Mononuclear cell (primary cell): ENCODE data around the gene AKAP8. TPM values are rescaled to one million over a fixed set of nuclear protein-coding genes. Genes with fewer than 3 reads are reported as not detected.

ENCODE experiments used
- H3K27me3 ChIP-seq: 2 replicates; pipeline ENCODE4 v1.6.0; 2011; ENCODE audit warnings: low read length, control low read depth; ENCODE audit not compliant: insufficient read depth
- H3K4me1 ChIP-seq: 2 replicates; pipeline ENCODE4 v1.5.1; 2011; ENCODE audit warnings: mild to moderate bottlenecking, low read length, control low read depth; ENCODE audit not compliant: insufficient read depth
- H3K4me3 ChIP-seq: 2 replicates; pipeline ENCODE4 v1.5.1; 2011; ENCODE audit warnings: mild to moderate bottlenecking, low read length, moderate library complexity
- H3K9me3 ChIP-seq: 2 replicates; pipeline ENCODE4 v1.5.1; 2011; ENCODE audit warnings: low read depth, mild to moderate bottlenecking, control low read depth, low read length
- total RNA-seq: library from RNA; depleted of rRNA; stranded (reverse); fragments of >200 nt; gene quantifications from one replicate; pipeline ENCODE4 v1.2.3, GENCODE V29; 2012

Gene AKAP8
- total RNA-seq, 1 donor: 57.5 TPM

DNA sequence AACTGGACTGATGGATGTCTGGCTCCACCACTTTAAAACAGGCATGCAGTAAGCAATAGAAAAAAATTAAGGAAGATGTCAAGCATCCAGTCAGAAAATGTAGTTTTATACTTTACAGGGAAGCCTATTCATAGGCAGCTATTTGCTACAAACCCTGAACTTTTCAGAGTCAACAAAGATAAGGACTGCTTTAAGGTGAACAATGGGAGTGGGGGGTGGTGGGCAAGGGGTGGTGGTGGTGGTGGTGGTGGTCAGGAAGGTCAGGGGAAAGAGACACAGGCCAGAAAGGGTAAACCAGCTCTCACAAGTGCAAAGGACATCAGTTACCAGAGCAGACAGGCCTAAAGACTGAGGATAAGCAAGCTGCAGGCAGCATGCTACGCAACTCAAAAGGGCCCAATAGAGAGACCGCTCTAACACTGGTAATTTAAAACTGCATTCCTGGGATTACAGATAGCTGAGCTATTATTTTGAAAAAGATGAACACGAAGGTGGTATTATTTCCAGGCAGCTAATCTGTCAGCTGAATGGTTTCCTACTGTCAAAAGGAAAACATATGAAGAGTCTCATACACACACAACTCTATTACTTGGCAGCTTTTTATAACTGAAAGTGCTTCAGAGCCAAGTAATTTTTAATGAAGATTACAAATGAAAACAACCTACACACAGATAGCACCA, 62.1 kb downstream of the AKAP8 start:
- no peaks in the 10 kb centered on the region for H3K27me3 ChIP-seq
- H3K9me3 ChIP-seq: no peaks in the 10 kb centered on the region
- H3K4me1 ChIP-seq: peaks cover 95% of the 10 kb centered on the region
- H3K4me3 ChIP-seq: no peak overlapping the region

DNA sequence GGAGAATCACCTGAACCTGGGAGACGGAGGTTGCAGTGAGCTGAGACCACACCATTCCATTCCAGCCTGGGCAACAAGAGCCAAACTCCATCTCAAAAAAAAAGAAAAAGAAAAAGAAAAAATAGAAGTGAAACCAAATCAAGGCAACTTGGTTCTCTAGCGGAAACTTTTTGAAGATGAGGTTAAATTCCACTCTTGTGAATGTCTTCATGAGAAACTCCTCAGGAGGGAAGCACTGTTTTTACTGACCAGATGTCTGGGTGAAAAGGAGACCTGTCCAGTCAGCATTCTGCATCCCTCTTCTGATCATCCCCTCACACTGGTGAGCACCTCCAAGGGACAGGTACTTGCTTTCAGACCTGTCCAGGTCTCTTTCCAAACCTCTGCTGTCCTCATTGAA, 63.1 kb downstream of the AKAP8 start:
- peaks cover 97% of the 10 kb centered on the region for H3K4me1 ChIP-seq
- no peaks in the 10 kb centered on the region for H3K27me3 ChIP-seq
- no peaks in the 10 kb centered on the region for H3K9me3 ChIP-seq
- no peak overlapping the region for H3K4me3 ChIP-seq

DNA sequence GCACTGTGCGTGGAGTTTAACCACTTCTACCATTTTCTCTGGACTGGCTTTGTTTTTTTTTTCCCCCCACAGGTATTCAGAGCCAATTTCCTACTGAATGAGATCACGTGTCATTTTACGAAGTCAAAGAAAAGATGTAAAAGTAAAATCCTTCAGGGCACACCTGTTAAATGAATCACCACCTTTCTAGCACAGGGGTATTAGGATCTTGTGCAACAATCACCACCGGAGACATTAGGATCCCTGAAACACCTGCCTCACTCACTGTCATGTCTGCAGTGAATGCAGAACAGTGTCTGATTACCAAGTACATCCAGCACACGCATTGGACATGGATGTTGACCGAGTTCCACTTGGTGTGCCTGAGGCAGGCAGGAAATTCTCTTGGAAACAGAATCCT, 64.5 kb downstream of the AKAP8 start:
- Histone ChIP-seq H3K27me3 (no peaks in the 10 kb centered on the region), H3K4me3 (no peak overlapping the region), H3K4me1 (peaks cover 93% of the 10 kb centered on the region), H3K9me3 (no peaks in the 10 kb centered on the region)

DNA sequence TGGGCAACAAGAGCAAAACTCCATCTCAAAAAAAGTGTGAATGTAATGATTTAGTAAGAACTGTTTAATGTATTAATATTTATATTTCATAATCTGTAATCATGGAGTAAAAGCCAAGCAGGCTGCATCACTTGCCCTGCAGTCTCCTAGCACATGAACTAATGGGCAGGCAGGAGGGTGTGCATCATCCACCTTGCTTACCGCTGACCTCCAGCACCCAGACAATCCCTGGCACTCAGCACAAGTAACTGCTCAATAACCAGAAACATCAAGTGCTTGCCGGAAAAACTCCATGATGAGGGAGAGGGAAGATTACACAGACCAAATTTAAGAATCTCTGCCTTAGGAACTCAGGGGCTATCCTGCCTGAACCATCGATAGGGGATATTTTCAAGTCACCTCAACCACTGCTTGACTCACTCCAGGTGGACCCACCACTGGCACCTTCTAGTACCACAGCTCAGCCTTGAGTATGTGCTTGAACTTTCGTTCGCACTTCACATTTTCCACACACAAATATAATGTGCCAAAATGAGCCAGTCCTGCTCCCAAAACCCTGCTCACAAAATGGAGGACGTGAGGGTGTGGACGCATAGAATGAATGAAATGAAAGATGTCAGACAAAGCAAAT, 65.8 kb downstream of the AKAP8 start:
- Histone ChIP-seq H3K27me3 (no peaks in the 10 kb centered on the region), H3K4me1 (peaks cover 86% of the 10 kb centered on the region), H3K4me3 (no peak overlapping the region), H3K9me3 (no peaks in the 10 kb centered on the region)

DNA sequence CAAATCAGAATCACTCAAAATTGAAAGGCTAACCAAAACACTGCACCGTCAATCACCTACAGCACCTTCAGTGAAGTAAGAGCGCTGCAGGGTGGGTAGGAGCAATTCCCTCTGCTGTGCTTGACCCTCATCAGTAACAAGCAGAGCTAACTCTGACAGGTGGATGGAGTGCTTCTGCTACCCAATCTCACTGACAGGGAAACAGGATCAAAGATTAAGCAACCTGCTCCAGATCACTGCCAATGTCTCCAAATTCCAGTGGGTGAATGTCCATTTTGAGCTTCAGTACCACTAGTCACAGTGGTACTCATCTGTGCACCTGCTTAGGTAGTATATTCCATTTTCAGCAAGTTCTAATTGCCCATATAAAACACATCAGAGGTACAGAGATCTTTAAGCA, 72.4 kb downstream of the AKAP8 start:
- H3K4me1 ChIP-seq: peaks cover 73% of the 10 kb centered on the region
- H3K9me3 ChIP-seq: no peaks in the 10 kb centered on the region
- no peaks in the 10 kb centered on the region for H3K27me3 ChIP-seq
- H3K4me3 ChIP-seq: no peak overlapping the region

DNA sequence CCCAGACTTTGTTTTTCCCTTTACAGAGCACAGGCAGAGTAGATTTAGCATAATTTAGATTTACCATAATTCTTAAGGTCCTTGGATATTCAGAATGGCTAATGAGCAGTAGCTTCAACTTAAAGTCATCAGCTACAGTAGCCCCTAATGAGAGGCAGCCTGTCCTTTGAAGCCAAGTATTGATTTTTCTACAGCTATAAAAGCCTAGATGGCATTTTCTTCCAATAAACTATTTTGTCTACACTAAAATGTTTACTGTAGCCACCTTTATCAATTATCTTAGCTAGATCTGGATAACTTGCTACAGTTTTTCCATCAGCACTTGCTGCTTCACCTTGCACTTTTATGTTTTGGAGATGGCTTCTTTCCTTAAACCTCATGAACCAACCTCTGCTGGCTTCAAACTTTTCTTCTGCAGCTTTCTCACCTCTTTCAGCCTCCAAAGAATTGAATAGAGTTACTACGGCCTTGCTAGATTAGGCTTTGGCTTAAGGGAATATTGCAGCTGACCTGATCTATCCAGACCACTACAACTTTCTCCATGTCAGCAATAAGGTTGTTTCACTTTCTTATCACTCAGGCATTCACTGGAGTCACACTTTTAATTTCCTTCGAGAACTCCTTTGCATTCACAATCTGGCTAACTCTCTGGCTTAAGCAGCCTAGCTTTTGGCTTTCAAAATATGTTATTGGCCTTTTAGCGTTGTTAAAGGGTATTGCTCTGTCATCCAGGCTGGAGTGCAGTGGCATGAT, 73.8 kb downstream of the AKAP8 start:
- Histone ChIP-seq H3K4me3 (no peak overlapping the region), H3K9me3 (no peaks in the 10 kb centered on the region), H3K4me1 (peaks cover 71% of the 10 kb centered on the region)

DNA sequence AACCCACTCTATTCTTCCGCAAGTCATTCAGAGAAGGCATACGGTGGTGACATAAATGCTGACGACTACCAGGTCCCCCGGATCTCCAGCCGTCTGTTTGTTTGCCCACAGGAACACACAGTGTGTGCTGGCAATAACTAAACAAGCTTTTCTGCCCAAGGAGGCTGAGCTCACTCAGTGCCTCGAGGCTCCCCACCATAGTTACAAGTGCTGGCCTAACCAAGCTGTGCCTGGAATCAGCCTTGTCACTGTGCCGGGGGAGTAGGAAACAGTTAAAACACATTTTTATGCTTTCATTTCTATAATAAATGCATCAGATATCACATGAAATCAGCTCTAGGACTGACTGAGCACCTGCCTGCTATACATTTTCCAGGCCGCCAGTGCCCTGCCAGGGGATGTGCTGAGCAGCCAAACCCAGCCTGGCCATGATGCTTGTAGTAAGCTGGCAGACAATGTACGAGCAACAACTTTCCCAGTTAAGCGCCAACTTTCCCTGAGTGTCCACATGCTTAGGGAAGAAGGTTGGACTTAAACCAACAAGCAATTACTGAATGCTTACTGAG, 75.4 kb downstream of the AKAP8 start:
- H3K9me3 ChIP-seq: no peaks in the 10 kb centered on the region
- H3K27me3 ChIP-seq: no peaks in the 10 kb centered on the region
- H3K4me3 ChIP-seq: no peak overlapping the region
- H3K4me1 ChIP-seq: peaks cover 77% of the 10 kb centered on the region

More for the DNA sequence above, 73.8 kb downstream of the AKAP8 start:
- no peaks in the 10 kb centered on the region for H3K27me3 ChIP-seq

Other genes with a start within 250 kb of the AKAP8 start
- 0.31 TPM for gene NOTCH3, start 178.8 kb downstream of the AKAP8 start, total RNA-seq
- 0.10 TPM for gene EPHX3, start 147.3 kb downstream of the AKAP8 start, total RNA-seq
- 29.3 TPM for gene BRD4, start 47.2 kb downstream of the AKAP8 start, total RNA-seq
- 76.9 TPM for gene AKAP8L, start 39.2 kb upstream of the AKAP8 start, total RNA-seq
- 3.6 TPM for gene WIZ, start 70.2 kb upstream of the AKAP8 start, total RNA-seq
- gene RASAL3, start 84.8 kb upstream of the AKAP8 start, total RNA-seq: 31.3 TPM
- gene PGLYRP2, start 99.7 kb upstream of the AKAP8 start, total RNA-seq: not detected
- 0.21 TPM for gene CYP4F22, start 128.7 kb upstream of the AKAP8 start, total RNA-seq
- under 0.01 TPM for gene CYP4F8, start 235.4 kb upstream of the AKAP8 start, total RNA-seq